ENCODE results near the gene RIPOR2.

The RIPOR2 gene

DNA sequence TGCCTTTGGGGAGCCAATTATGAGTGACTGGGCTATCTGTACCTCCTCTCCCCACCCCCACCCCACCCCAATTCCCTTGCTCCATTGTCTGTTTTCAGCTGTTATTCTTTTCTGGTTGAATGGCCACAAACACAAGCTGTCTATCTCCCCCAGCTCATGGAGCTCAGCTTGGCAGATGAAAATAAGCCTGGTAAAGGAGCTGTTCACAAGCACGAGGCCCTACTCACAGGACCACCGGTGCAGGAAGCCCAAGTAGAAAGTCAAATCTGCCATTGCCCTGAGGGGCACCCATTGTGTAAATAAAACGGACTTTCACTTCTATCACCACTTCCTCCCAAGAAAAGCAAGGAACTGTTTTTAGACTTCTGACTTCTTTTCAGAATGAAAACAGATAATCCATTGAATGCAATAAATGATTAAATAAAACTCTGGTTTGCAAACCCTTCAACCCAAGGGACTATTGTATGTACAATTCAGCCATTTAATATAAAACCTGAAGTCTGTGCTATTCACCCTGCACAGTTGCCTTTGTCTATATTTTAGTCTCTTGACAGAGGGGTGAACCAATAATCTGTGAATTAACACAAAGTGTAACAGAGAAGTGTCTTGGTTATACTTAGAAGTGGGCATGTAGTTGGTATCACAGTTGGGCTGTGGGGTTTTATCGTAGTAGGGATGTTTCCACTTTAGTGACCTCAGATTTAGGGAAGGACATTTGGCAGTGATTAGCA, 27.7 kb downstream of the RIPOR2 start:
- no peak for DNase-seq (ENCODE audit: low read depth in 2 of 2, low spot score in 1 of 2)

DNA sequence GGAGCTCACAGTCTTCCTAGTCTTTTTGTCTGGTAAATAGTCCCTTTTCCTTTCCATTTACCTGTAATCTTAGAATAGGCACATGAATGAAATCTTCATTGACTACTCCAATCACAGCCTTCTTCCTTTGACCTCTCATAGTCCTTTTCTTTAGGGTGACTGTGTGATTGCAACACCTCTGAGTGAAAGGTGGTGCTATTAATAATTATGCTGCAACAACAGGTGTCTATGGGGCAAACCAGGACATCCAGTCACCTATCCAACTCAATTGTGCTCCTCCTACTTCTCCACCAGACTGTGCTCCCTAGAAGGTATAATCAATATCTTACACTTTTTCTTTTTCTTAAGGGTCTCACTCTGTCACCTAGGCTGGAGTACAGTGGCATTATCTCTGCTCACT, 29.4 kb downstream of the RIPOR2 start:
- DNase-seq (ENCODE audit: low read depth in 2 of 2, low spot score in 1 of 2): no peak

DNA sequence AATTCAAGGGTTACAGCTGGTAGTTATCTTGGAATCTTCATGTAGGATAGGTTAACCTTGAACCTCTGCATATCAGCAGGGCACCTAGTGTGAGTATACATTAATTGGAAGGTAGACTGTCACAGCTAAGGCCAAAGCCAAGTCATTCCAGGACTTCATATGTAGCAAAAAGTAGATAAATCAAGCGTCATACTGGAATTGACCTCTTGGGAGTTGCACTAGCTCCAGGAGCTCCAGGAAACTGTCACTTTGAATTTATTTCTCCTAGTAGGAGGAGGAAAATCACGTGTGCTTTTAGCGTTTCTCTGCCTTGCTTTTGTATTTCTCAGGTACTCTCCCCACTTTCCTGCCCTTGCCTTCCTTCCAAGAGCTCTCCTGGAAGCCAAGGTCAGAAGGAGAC, 30.3 kb downstream of the RIPOR2 start:
- no peak for DNase-seq (ENCODE audit: low read depth in 2 of 2, low spot score in 1 of 2)

DNA sequence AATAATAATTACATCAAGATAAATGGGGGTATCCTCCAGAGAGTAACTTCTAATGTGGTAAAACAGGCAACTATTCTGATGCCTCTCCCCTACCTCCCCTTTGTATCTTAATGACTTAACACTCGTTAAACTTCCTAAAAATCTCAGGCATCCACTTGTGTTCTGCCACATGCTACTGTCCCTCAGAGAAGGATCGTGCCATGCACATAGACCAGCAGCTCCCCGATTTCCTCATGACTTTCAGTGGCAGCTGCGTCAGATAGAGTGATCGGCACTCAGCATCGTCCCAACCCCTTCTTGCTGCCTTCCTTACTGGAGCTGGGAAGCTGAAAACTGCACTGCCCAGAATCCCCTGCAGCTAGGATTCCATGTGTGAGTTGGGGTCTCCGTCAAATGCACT, 32.1 kb downstream of the RIPOR2 start:
- DNase-seq (ENCODE audit: low read depth in 2 of 2, low spot score in 1 of 2): no peak

DNA sequence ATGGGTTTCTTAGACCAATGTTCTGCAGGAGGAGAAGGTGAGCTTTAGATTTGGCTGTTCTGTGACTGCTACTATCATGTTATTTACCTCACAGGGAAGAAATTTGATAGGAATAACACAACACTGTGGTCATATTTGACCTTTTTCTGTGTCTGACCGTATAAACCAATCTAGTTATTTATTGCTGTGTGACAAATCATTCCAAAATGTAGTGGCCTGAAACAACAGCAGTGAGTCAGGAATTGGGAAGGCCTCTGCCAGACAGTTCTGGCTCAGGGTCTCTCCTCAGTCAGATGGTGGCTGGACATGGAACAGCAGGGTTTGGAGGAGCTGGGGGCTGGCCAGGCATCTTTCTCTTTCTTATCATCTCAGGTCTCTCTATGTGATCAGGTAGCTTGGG, 33.0 kb downstream of the RIPOR2 start:
- no peak for DNase-seq (ENCODE audit: low read depth in 2 of 2, low spot score in 1 of 2)

DNA sequence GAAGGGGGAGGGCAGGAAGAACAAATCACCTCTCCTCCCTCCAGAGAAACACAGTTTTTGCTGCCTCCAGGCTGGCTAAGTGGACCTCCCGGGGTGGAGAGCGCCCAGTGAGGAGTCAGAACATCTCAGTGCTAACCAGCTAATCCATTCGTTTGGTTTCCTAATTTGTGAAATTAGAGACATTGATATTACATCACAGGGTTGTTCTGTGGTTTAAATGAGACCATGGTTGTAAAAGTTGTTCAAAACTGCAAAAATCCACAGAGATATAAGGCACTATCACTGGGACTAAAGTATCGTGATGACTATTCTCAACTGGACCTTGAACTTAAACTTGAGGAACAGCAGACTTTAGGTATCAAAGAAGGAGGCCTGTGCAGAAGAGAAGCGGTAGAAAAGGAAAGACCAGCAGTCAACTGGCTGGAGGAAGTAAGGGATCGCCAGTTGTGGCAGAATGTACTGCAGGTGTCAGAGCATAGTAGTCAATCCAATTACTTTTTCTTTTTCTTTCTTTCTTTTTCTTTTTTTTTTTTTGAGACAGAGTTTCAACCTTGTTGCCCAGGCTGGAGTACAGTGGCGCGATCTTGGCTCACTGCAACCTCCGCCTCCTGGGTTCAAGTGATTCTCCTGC, 33.9 kb downstream of the RIPOR2 start:
- no peak for DNase-seq (ENCODE audit: low read depth in 2 of 2, low spot score in 1 of 2)

GRCh38 chr6:24900917-24901697, 34.7 kb downstream of the RIPOR2 start:
- DNase-seq (ENCODE audit: low read depth in 2 of 2, low spot score in 1 of 2): no peak

DNA sequence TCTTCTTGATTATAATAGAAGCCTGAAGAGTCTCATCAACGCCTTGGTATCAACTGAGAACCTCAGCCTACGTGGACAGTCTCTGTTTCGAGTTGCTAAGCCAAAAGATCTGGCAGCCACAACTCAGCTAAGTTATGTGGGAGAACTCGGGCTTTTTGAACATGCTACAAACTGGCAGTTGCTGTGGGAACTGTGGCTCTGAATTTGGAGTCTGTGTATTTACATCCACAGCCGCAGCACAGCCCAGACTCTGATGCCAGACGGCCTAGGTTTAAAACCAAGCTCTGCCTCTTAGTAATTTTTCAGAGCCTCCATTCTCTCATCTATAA, 35.8 kb downstream of the RIPOR2 start:
- no peak for DNase-seq (ENCODE audit: low read depth in 2 of 2, low spot score in 1 of 2)

DNA sequence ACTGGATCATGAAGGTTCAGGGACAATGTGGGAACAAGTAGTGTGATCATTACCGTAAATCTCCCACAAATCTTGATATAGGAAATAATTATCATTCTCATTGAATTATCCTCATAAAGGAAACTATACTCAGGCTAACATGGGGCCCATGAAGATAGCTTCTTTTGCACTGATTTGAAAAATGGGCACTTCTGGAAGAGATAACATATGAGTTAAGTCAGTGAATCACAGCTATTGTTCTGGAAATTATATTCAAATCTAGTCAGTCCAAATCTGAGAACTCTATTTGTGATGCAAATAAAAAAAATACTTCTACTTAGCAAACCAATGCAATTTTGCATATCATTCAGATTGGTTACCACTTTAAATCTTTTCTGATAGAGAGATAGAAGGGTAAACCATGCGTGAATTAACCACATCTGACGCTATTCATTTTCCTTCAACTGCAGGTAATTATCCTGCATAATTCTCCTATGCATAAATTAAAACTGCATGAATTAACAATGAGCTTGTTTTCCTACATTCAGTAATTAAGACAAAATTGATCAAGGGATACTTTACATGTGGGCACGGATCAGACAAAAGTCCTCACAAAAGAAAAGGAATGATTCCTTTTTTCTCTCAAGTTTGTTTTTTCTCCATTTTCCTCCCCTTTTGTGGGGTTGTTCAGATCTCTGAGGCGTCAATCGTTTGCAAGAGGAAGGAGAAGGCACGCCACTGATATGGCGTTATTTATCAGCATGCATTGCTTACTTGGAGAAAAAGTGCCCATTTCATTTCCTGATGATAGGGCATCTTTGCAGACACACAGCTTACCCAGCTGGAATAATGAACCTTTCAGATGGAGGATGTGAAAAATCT, 36.4 kb downstream of the RIPOR2 start:
- no peak for DNase-seq (ENCODE audit: low read depth in 2 of 2, low spot score in 1 of 2)

DNA sequence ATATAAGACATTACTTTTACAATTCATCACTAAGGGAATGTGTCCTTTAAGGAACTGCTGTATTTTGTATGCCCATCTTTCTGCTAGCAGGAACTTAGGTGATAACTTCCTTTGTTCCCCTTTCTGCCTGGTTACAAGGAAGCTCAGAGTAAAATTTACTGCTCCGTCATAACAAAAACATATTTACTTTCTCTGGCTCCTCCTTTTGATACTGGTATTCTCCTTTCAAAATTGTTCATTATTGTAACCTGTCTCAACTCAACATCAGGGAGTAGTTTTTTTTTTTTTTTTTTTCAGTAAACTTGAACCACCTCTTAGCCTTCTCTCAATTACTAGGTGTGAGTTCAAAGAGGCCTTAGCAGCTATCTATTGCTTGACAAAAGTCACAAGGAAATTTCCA, 37.1 kb downstream of the RIPOR2 start:
- no peak for DNase-seq (ENCODE audit: low read depth in 2 of 2, low spot score in 1 of 2)

- DNase-seq (ENCODE audit: low read depth in 2 of 2, low spot score in 1 of 2): no peak
These were observed 38.6 kb downstream of the RIPOR2 start for GRCh38 chr6:24897186-24897585.

DNA sequence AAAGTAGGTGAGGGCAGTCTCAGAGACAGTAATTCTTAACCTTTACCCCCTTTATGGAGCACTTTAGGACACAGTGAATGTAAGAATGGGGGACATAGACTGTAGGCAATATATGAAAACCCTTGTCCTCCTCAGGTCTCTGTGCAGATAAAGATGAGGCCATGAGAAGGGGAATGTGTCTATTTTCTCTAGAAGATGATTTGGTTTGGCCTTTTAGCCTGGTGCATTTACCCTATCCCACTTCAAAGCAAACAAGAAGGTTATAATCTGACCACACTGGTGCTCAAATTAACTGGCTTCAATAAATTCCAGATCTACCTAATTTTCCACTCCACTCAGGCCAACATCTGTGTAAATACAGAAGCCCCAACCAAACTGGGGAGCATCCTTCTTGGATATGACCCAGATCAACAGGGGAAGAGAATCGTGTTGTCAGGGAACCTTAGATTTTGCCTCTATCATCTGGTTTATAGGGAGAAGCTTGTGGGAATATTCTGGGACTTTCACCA, 42.4 kb downstream of the RIPOR2 start:
- DNase-seq (ENCODE audit: low read depth in 2 of 2, low spot score in 1 of 2): no peak

- DNase-seq (ENCODE audit: low read depth in 2 of 2, low spot score in 1 of 2): no peak
These were observed 44.8 kb downstream of the RIPOR2 start for GRCh38 chr6:24891004-24891403.

DNA sequence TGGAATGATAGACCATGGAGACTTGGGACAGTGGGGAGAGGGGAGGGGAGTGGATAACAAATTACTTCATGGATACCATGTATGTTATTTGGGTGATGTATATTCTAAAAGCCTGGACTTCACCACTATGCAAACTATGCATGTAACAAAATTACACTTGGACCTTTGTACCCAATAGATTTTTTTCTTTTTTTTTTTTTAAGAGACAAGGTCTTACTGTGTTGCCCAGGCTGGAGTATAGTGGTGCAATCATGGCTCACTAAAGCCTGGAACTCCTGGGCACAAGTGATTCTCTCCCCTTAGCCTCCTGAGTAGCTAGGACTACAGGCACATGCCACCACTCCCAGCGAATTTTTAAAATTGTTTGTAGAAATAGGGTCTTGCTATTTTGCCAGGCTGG, 45.3 kb downstream of the RIPOR2 start:
- no peak for DNase-seq (ENCODE audit: low read depth in 2 of 2, low spot score in 1 of 2)

DNA sequence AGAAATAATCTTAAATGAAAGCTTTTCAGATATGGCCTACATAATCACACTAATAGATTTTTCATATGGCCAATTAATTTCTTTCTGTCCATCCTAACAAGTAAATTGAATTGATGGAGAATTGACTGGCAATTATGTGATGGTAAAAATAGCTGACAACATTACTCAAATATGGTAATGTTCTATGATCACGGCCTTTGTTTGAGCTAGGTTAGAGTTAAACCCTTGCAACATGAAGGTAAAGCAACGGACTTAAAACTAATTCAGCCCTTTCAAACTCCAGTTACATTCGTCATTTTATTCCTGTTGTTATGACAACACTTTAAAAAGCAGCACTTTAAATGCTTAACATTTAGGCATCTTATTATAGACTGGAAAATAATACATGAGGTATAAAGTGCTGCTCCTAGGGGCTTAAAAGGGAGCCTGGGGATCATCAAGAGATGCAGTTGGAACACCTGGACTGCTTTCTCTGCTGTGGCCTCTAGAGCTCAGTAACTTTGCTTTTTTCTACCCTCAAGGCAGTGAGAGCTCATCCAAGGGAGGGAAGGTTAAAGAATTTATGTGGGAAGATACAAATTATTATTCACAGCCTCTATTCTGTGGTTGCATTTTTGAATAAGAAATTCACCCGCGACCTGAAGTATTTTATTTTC, 46.9 kb downstream of the RIPOR2 start:
- DNase-seq (ENCODE audit: low read depth in 2 of 2, low spot score in 1 of 2): no peak

GRCh38 chr6:24887545-24888140, 48.1 kb downstream of the RIPOR2 start:
- no peak for DNase-seq (ENCODE audit: low read depth in 2 of 2, low spot score in 1 of 2)

DNA sequence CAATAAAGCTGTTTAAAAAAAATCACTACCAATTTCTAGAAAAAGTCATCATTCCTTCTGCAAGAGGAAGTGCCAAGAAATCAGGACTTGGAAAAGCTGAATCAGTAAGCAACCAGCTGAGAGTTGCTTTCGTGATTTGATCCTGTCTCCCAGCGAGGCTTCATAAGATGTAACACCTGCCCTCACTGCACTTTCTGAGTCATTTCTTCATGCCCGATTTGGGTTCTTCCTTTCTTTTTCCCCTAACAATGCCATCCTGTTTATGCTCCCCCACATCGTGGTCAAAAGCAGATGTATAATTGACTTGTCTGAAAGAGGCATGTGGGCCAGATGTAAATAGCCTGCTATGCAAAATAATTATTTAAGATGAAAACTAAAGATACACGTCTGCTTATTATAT, 52.1 kb downstream of the RIPOR2 start:
- no peak for DNase-seq (ENCODE audit: low read depth in 2 of 2, low spot score in 1 of 2)

GRCh38 chr6:24882835-24883555, 52.8 kb downstream of the RIPOR2 start:
- no peak for DNase-seq (ENCODE audit: low read depth in 2 of 2, low spot score in 1 of 2)

DNA sequence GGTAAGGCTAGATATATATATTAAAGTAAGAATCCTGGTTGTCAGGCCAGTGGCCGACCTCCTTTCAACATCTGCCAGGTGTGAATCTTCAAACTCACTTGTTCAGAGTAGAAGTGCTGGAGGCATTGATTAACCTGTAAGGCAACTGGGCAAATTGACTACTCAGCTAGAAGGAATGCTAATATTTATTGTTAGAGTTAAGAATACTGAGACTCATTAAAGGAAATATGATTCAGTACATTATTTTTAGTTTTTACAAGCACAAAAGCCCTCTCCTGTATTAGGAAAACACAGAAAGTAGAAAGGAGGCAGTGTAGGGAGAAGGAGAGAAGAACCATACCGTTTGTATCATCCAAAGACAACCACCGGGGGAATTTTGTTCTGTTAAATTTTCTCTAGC, 53.5 kb downstream of the RIPOR2 start:
- DNase-seq (ENCODE audit: low read depth in 2 of 2, low spot score in 1 of 2): no peak

DNA sequence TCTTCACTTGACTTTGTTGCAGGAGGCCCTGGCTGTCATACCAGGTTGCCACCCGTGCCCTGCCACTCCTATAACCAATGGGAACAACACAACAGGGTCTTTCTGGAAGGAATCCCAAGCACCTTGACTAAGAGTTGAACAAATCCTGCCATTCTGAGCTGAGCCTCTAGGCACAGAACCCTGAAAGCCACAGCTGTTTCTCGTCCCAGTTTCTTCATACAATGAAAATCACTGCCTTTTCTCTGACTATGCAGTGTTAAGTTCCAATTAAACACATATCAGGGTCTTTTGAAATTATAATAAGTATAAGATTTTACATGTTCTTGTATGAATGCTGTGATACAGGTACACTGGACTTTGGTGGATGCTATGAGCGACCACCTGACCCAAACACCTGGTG, 54.4 kb downstream of the RIPOR2 start:
- no peak for DNase-seq (ENCODE audit: low read depth in 2 of 2, low spot score in 1 of 2)

Data from stimulated activated CD8-positive, alpha-beta memory T cell treated with anti-CD3 and anti-CD28 coated beads, Interleukin-4, amount 100 ng/mL, for 4 hours (primary cell).